Heart right ventricle (tissue), 16 donors: ENCODE results near the gene OXLD1. TPM values are rescaled to one million over a fixed set of nuclear protein-coding genes. Genes with fewer than 3 reads are reported as not detected.

Experiments
- ATAC-seq, 8 donors: fragments of 200-7000 bp; cut with Tn5 transposase; one replicate each; pipeline ENCODE4 v1.9.1; 2020; ENCODE audit warnings: mild to moderate bottlenecking in 8 of 8, moderate library complexity in 8 of 8, moderate number of reproducible peaks in 1 of 8
- DNase-seq, 2 donors: peaks; one replicate each; pipeline ENCODE4 v3.0.0-alpha.2; 2020
- H3K27ac ChIP-seq, 10 donors: fragments of 200-600 bp; sonication (generic) in 2 of 10; one replicate each; pipeline versions ENCODE4 v1.5.0 to v1.8.0; 2020 to 2022; ENCODE audit warnings: mild to moderate bottlenecking in 3 of 10
- H3K27me3 ChIP-seq, 7 donors: fragments of 200-600 bp; one replicate each; pipeline ENCODE4 v1.8.0; 2021 to 2022; ENCODE audit warnings: mild to moderate bottlenecking in 2 of 7
- H3K36me3 ChIP-seq, 9 donors: fragments of 200-600 bp; sonication (generic) in 1 of 9; one replicate each; pipeline versions ENCODE4 v1.5.0 to v1.8.0; 2020 to 2022; ENCODE audit warnings: mild to moderate bottlenecking in 2 of 9
- H3K4me1 ChIP-seq, 9 donors: fragments of 200-600 bp; sonication (generic) in 1 of 9; one replicate each; pipeline versions ENCODE4 v1.5.0 to v1.8.0; 2020 to 2022; ENCODE audit warnings: mild to moderate bottlenecking in 4 of 9
- H3K4me3 ChIP-seq, 10 donors: fragments of 200-600 bp; sonication (generic) in 2 of 10; one replicate each; pipeline versions ENCODE4 v1.5.0 to v1.8.0; 2020 to 2022; ENCODE audit warnings: mild to moderate bottlenecking in 7 of 10, moderate library complexity in 2 of 10
- H3K9me3 ChIP-seq, 11 donors: fragments of 200-600 bp in 10 of 11; sonication (generic) in 2 of 11; one replicate each; pipeline versions ENCODE4 v1.5.0 to v1.8.0; 2013 to 2022; ENCODE audit warnings: mild to moderate bottlenecking in 2 of 11, control low read depth in 1 of 11, moderate library complexity in 1 of 11
- CTCF ChIP-seq, 9 donors: fragments of 200-600 bp; sonication (generic) in 2 of 9; IDR thresholded peaks; one replicate each; pipeline versions ENCODE4 v1.5.0 to v1.8.0; 2021 to 2022; ENCODE audit warnings: antibody characterized with exemption in 9 of 9, mild to moderate bottlenecking in 5 of 9, moderate library complexity in 1 of 9
- WGBS, 2 donors: extraction: QIAGEN DNeasy Blood & Tissue Kit; methylation state at CpG; one replicate each; pipeline ENCODE4 v1.1.7; 2013; ENCODE audit warnings: inconsistent platforms in 1 of 2; 5-methylcytosine and 5-hydroxymethylcytosine counted together
- intact Hi-C, 10 donors: fragments of 100-400 bp; cut with DNase I; formaldehyde crosslinking; loops; one replicate each; pipeline versions ENCODE4 v1.11.1 to v1.14.2; 2022
- polyA plus RNA-seq, 2 donors: library from polyadenylated mRNA; stranded (reverse); fragments of 200-250 nt; gene quantifications; one replicate each; pipeline ENCODE4 v1.2.3, GENCODE V29; 2013
- total RNA-seq, 10 donors: library from RNA; stranded (reverse); fragmentation: NEBNext Ultra II Directional in 3 of 10; extraction: Animal tissue kit (Norgen Biotek cat#: 25700) in 3 of 10; gene quantifications; one replicate each; pipeline versions ENCODE4 v1.2.1 to v1.2.4, GENCODE V29; 2021 to 2023
- donor health status: Arrhythmogenic right ventricular cardiomyopathy.
- donor health status: ischemic (EF 13 %, LVEDD 7.1; RV severe dilation, severe dysfunction).
- donor health status: healthy with polysubstance abuse.
- donor health status: DM: no; HTN: yes; CAD: no.
- donor health status: DM: no; HTN: no; CAD: no.
- donor health status: ischemic (EF 25% LVEDD 6.9; RV normal size, moderate dysfunction).
- donor health status: ischemic (EF 25% LVEDD 5.7; RV mildly dilated, moderate dysfunction).
- donor health status: healthy.
- donor health status: DM: yes; HTN: yes; CAD: no.
- donor health status: Ischemic cardiomyopathy.
- donor health status: ischemic (EF 35%, LVEDD 5.7; RV mildly dilated, moderate dysfunction).
- donor health status: nonischemic (EF 11% LVEDD 7.7; RV severe dilation, severe dysfunction).
- donor health status: DM: yes; HTN: yes; CAD: no.
- donor health status: PGD.
- donor health status: ischemic (EF 29% LVEDD 5.4; RV normal size, mild dysfunction).
- donor health status: nonischemic (EF 23%, LVEDD 6.1; RV moderate dilation, normal function).

Gene OXLD1
- total and polyA plus RNA-seq, 12 donors: 12.6 to 51.8 (median 18.3) TPM

- H3K4me1 ChIP-seq: peaks cover 0 to 24% (median 0%) of the 10 kb centered on the region in 9 donors
- TF ChIP-seq CTCF (IDR thresholded peaks at IDR 0.05): no peak
- peaks cover 0 to 23% (median 14%) of the 10 kb centered on the region in 7 donors for H3K27me3 ChIP-seq
- no peaks in the 10 kb centered on the region for H3K36me3 ChIP-seq
- DNase-seq (no peak), ATAC-seq (peak in 5 of 8 donors; percentile 26 to 48 (median 35))
- H3K4me3 ChIP-seq: no peak overlapping the region
- 43 to 54% methylated on average over 4 of the region's 4 CpGs for WGBS, 2 donors
- intact Hi-C loops: no loop called here
- no peaks in the 10 kb centered on the region for H3K9me3 ChIP-seq
- no peak overlapping the region for H3K27ac ChIP-seq
These were observed 9.6 kb downstream of the OXLD1 start for GRCh38 chr17:81656835-81657234.

GRCh38 chr17:81656118-81656743, 10.2 kb downstream of the OXLD1 start, which contains the start of gene PDE6G:
Gene PDE6G, minus strand, starts transcription at chr17:81656542. Its CDS starts 3,237 bp downstream, at chr17:81653305.
- DNase-seq (no peak), ATAC-seq (peak in 2 of 8 donors; percentile 21 to 22)
- 78 to 79% methylated on average over 14 to 15 of the region's 15 CpGs for WGBS, 2 donors
- intact Hi-C loops: no loop called here
- TF ChIP-seq CTCF (IDR thresholded peaks at IDR 0.05): no peak
- no peaks in the 10 kb centered on the region for H3K9me3 ChIP-seq
- H3K27me3 ChIP-seq: peaks cover 0 to 29% (median 14%) of the 10 kb centered on the region in 7 donors
- H3K36me3 ChIP-seq: no peaks in the 10 kb centered on the region
- H3K4me1 ChIP-seq: peaks cover 0 to 24% (median 0%) of the 10 kb centered on the region in 9 donors
- no peak within 1 kb of the TSS for H3K27ac ChIP-seq
- no peak within 1 kb of the TSS for H3K4me3 ChIP-seq

- 72 to 77% methylated on average over 18 of the region's 18 CpGs for WGBS, 2 donors
- ATAC-seq: peak in 2 of 8 donors; percentile 7 to 17
- peaks cover 0 to 24% (median 0%) of the 10 kb centered on the region in 9 donors for H3K4me1 ChIP-seq
- H3K9me3 ChIP-seq: no peaks in the 10 kb centered on the region
- peaks cover 0 to 34% (median 21%) of the 10 kb centered on the region in 7 donors for H3K27me3 ChIP-seq
- TF ChIP-seq CTCF (IDR thresholded peaks at IDR 0.05): no peak
- H3K36me3 ChIP-seq: no peaks in the 10 kb centered on the region
- intact Hi-C loops: no loop called here
- H3K4me3 ChIP-seq: no peak overlapping the region
- H3K27ac ChIP-seq: no peak overlapping the region
- no peak for DNase-seq
These were observed 10.9 kb downstream of the OXLD1 start for GRCh38 chr17:81655378-81656117.

GRCh38 chr17:81652906-81653771, 13.3 kb downstream of the OXLD1 start:
- no peak for DNase-seq
- Histone ChIP-seq H3K4me3 (peak overlapping the region in 2 of 10 donors; percentile 5 to 40), H3K27me3 (peaks cover 0 to 58% (median 45%) of the 10 kb centered on the region in 7 donors), H3K36me3 (no peaks in the 10 kb centered on the region), H3K27ac (no peak overlapping the region), H3K9me3 (peaks cover 0 to 5% (median 0%) of the 10 kb centered on the region in 11 donors), H3K4me1 (peaks cover 0 to 27% (median 0%) of the 10 kb centered on the region in 9 donors)
- ATAC-seq: no peak
- WGBS, 2 donors: 40 to 42% methylated on average over 27 of the region's 27 CpGs
- no peak for TF ChIP-seq CTCF (IDR thresholded peaks at IDR 0.05)
- intact Hi-C loops: no loop called here
